ENCODE results near the gene PITX1. TPM values are rescaled to one million over a fixed set of nuclear protein-coding genes. Genes with fewer than 3 reads are reported as not detected.

The PITX1 gene
- total and polyA plus RNA-seq, 2 donors (not counting 3 experiments of a cell fraction or from before 2014, with no cell fraction given): 0.48 to 6.0 TPM

- Histone ChIP-seq H3K9me1 (replicated peaks; ENCODE audit: control insufficient read depth, extremely low read depth, insufficient read depth, low read length) (no peaks in the 10 kb centered on the region), H3K4me2 (ENCODE audit: insufficient read depth, low read length) (no peak overlapping the region), H2AFZ (ENCODE audit: low read depth, low read length) (no peak overlapping the region), H3K9me3 (replicated peaks; ENCODE audit: control insufficient read depth, insufficient read depth, low read length) (no peaks in the 10 kb centered on the region), H3K9ac (replicated peaks; ENCODE audit: extremely low read depth, insufficient read depth, low read length) (no peak overlapping the region), H3K27me3 (ENCODE audit: control insufficient read depth in 2 of 2, insufficient read depth in 2 of 2, low read length in 2 of 2) (no peaks in the 10 kb centered on the region), H3K36me3 (ENCODE audit: control insufficient read depth in 2 of 2, extremely low read depth in 1 of 2, insufficient read depth in 2 of 2, low read length in 2 of 2) (no peaks in the 10 kb centered on the region), H3K79me2 (ENCODE audit: control insufficient read depth, insufficient read depth, low read length) (no peaks in the 10 kb centered on the region), H3K4me3 (replicated peaks in 1 of 3; ENCODE audit: insufficient read depth in 1 of 3, low read depth in 1 of 3, low read length in 3 of 3) (no peak overlapping the region), H4K20me1 (replicated peaks; ENCODE audit: control insufficient read depth, extremely low read depth, insufficient read depth, low read length) (no peaks in the 10 kb centered on the region), H3K4me1 (ENCODE audit: control insufficient read depth, extremely low read depth, insufficient read depth, low read length) (no peaks in the 10 kb centered on the region), H3K27ac (ENCODE audit: insufficient read depth, low read depth, low read length) (no peak overlapping the region)
- POLR2A ChIA-PET: no interaction called here
- FAIRE-seq (no peak), DNase-seq (ENCODE audit: low read depth, low spot score) (no peak)
- intact Hi-C loops (cut with micrococcal nuclease): no loop called here
- dilution Hi-C loops (cut with MboI; ENCODE audit: extremely low pct_ligation_motif_present, low sequenced_read_pairs): no loop called here
- TF ChIP-seq POLR2AphosphoS5 (IDR thresholded peaks at IDR 0.05; ENCODE audit: insufficient read depth, low read depth, low read length): no peak
- TF ChIP-seq POLR2A (IDR thresholded peaks at IDR 0.05; ENCODE audit: low read depth, low read length): no peak
- no peak for TF ChIP-seq CTCF (IDR thresholded peaks at IDR 0.05; ENCODE audit: extremely low read depth in 1 of 2, insufficient read depth in 1 of 2, low read depth in 1 of 2, low read length in 2 of 2)
- no peak for TF ChIP-seq JUN (IDR thresholded peaks at IDR 0.05; ENCODE audit: borderline replicate concordance, insufficient read depth, insufficient read length, low read depth)
- no peak for TF ChIP-seq EZH2 (IDR thresholded peaks at IDR 0.05; ENCODE audit: borderline replicate concordance, low read depth, low read length, severe bottlenecking)
- TF ChIP-seq GATA2 (IDR thresholded peaks at IDR 0.05; ENCODE audit: insufficient read depth, insufficient read length, low read depth, low read length): no peak
- TF ChIP-seq MAX (IDR thresholded peaks at IDR 0.05; ENCODE audit: insufficient read depth, insufficient read length): no peak
- no TSS peak for BruUV-seq (replicated peaks)
- CTCF ChIA-PET: no interaction called here
Observed at GRCh38 chr5:135066781-135067180, 32.8 kb upstream of the PITX1 start.
